HEK293 (cell line): ENCODE data around the gene VOPP1.

Source experiments
- CTCF ChIA-PET: fragments of 350-600 bp; formaldehyde crosslinking; extraction: SDS; loops from one replicate; lab custom pipeline; 2021; ENCODE audit warnings: antibody characterized with exemption; lab: Yijun Ruan, JAX
- POLR2A ChIA-PET: fragments of 300-600 bp; formaldehyde crosslinking; extraction: SDS; loops from one replicate; lab custom pipeline; 2020; ENCODE audit warnings: antibody characterized with exemption, inconsistent platforms; lab: Yijun Ruan, JAX
- H3K27ac ChIP-seq: fragments of 200-500 bp; sonication (Bioruptor generic); 2 replicates; pipeline ENCODE4 v1.5.1; 2014; ENCODE audit warnings: low read depth, low read length, control low read depth, inconsistent platforms; ENCODE audit errors: extremely low read depth
- H3K36me3 ChIP-seq, 2 experiments: fragments of 200-500 bp in 1 of 2; sonication (Bioruptor generic) in 1 of 2; 1 replicate in 1 of 2; 2 replicates in 1 of 2; pipeline ENCODE4 v1.5.1; 2014 to 2017; ENCODE audit warnings: inconsistent platforms in 2 of 2, low read length in 2 of 2; ENCODE audit not compliant: control insufficient read depth in 2 of 2, insufficient read depth in 1 of 2
- H3K4me1 ChIP-seq: fragments of 200-500 bp; sonication (Bioruptor generic); 2 replicates; pipeline ENCODE4 v1.5.1; 2014; ENCODE audit warnings: mild to moderate bottlenecking, low read length, inconsistent platforms; ENCODE audit not compliant: control insufficient read depth, insufficient read depth
- H3K4me3 ChIP-seq: 2 replicates; pipeline ENCODE4 v1.5.1; 2011; ENCODE audit warnings: low read depth, mild to moderate bottlenecking, control low read depth, low read length, moderate library complexity
- H3K9me3 ChIP-seq: fragments of 200-500 bp; sonication (Bioruptor generic); 2 replicates; pipeline ENCODE4 v1.5.1; 2014; ENCODE audit warnings: low read depth, low read length, inconsistent platforms; ENCODE audit not compliant: control insufficient read depth, insufficient read depth
- BCL6B ChIP-seq: fragments of 450-650 bp; formaldehyde crosslinking; IDR thresholded peaks from 2 replicates; pipeline ENCODE4 v1.5.1; 2017; ENCODE audit warnings: missing biosample characterization, missing genetic modification characterization
- GFI1B ChIP-seq: fragments of 450-650 bp; formaldehyde crosslinking; IDR thresholded peaks from 2 replicates; pipeline ENCODE4 v1.5.1; 2016; ENCODE audit warnings: missing biosample characterization, missing genetic modification characterization
- WT1 ChIP-seq: fragments of 450-650 bp; formaldehyde crosslinking; IDR thresholded peaks from 2 replicates; pipeline ENCODE4 v1.5.1; 2016; ENCODE audit warnings: missing biosample characterization, missing genetic modification characterization
- ZBTB11 ChIP-seq: fragments of 450-650 bp; formaldehyde crosslinking; conservative IDR thresholded peaks from 2 replicates; pipeline ENCODE4 v1.5.1; 2016; ENCODE audit warnings: low read depth, missing biosample characterization, missing genetic modification characterization
- ZNF114 ChIP-seq: fragments of 450-650 bp; formaldehyde crosslinking; IDR thresholded peaks from 2 replicates; pipeline ENCODE4 v1.5.0; 2017; ENCODE audit warnings: missing biosample characterization, missing genetic modification characterization
- ZNF132 ChIP-seq: fragments of 450-650 bp; formaldehyde crosslinking; IDR thresholded peaks from 2 replicates; pipeline ENCODE4 v1.5.1; 2017; ENCODE audit warnings: missing biosample characterization, missing genetic modification characterization, borderline replicate concordance
- ZNF140 ChIP-seq: fragments of 450-650 bp; formaldehyde crosslinking; IDR thresholded peaks from 2 replicates; pipeline ENCODE4 v1.5.1; 2016; ENCODE audit warnings: missing biosample characterization, missing genetic modification characterization
- ZNF146 ChIP-seq: fragments of 450-650 bp; formaldehyde crosslinking; IDR thresholded peaks from 2 replicates; pipeline ENCODE4 v1.5.1; 2016; ENCODE audit warnings: missing biosample characterization, missing genetic modification characterization
- ZNF292 ChIP-seq: fragments of 450-650 bp; formaldehyde crosslinking; IDR thresholded peaks from 2 replicates; pipeline ENCODE4 v1.5.1; 2016; ENCODE audit warnings: low read depth, missing biosample characterization, missing genetic modification characterization, borderline replicate concordance
- ZNF324 ChIP-seq: fragments of 450-650 bp; formaldehyde crosslinking; IDR thresholded peaks from 2 replicates; pipeline ENCODE4 v1.5.1; 2016; ENCODE audit warnings: missing biosample characterization, missing genetic modification characterization
- ZNF341 ChIP-seq: fragments of 450-650 bp; formaldehyde crosslinking; IDR thresholded peaks from 2 replicates; pipeline ENCODE4; 2016; ENCODE audit warnings: low read depth, missing biosample characterization, missing genetic modification characterization
- ZNF426 ChIP-seq: fragments of 450-650 bp; formaldehyde crosslinking; IDR thresholded peaks from 2 replicates; pipeline ENCODE4 v1.5.1; 2017; ENCODE audit warnings: missing biosample characterization, missing genetic modification characterization, mild to moderate bottlenecking, inconsistent platforms, moderate library complexity
- ZNF654 ChIP-seq: fragments of 450-650 bp; formaldehyde crosslinking; IDR thresholded peaks from 2 replicates; pipeline ENCODE4 v1.5.1; 2016; ENCODE audit warnings: low read depth, missing biosample characterization, missing genetic modification characterization
- ZNF660 ChIP-seq: fragments of 450-650 bp; IDR thresholded peaks from 2 replicates; pipeline ENCODE4 v1.5.1; 2018; ENCODE audit warnings: missing biosample characterization, mild to moderate bottlenecking, missing genetic modification characterization
- ZNF768 ChIP-seq: fragments of 450-650 bp; formaldehyde crosslinking; IDR thresholded peaks from 2 replicates; pipeline ENCODE4 v1.5.1; 2018; ENCODE audit warnings: missing biosample characterization, mild to moderate bottlenecking, missing genetic modification characterization
- ZXDB ChIP-seq: fragments of 450-650 bp; formaldehyde crosslinking; IDR thresholded peaks from 2 replicates; pipeline ENCODE4 v1.5.1; 2016; ENCODE audit warnings: missing biosample characterization, missing genetic modification characterization
- TF ChIP-seq, protein P1 (sequence below): fragments of 450-650 bp; IDR thresholded peaks from 2 replicates; pipeline ENCODE4 v1.5.1; 2018; ENCODE audit warnings: missing biosample characterization, mild to moderate bottlenecking, missing genetic modification characterization
- TF ChIP-seq, protein P2 (sequence below): fragments of 450-650 bp; formaldehyde crosslinking; IDR thresholded peaks from 2 replicates; pipeline ENCODE4 v1.5.1; 2017; ENCODE audit warnings: missing biosample characterization, missing genetic modification characterization

Gene VOPP1

GRCh38 chr7:55435466-55435865 is 136.8 kb downstream of the VOPP1 start:
- no peak overlapping the region for H3K4me3 ChIP-seq
- no peak overlapping the region for H3K27ac ChIP-seq
- POLR2A ChIA-PET = no interaction called here
- H3K36me3 ChIP-seq = no peaks in the 10 kb centered on the region
- no peak for TF ChIP-seq ZNF324 (tag by site-specific recombination)
- TF ChIP-seq ZNF768 (tag by site-specific recombination) = no peak
- TF ChIP-seq ZXDB (tag by site-specific recombination) = no peak
- TF ChIP-seq ZNF114 = no peak
- TF ChIP-seq, protein P1, sequence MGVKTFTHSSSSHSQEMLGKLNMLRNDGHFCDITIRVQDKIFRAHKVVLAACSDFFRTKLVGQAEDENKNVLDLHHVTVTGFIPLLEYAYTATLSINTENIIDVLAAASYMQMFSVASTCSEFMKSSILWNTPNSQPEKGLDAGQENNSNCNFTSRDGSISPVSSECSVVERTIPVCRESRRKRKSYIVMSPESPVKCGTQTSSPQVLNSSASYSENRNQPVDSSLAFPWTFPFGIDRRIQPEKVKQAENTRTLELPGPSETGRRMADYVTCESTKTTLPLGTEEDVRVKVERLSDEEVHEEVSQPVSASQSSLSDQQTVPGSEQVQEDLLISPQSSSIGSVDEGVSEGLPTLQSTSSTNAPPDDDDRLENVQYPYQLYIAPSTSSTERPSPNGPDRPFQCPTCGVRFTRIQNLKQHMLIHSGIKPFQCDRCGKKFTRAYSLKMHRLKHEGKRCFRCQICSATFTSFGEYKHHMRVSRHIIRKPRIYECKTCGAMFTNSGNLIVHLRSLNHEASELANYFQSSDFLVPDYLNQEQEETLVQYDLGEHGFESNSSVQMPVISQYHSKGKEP (tag by site-specific recombination) = no peak
- no peak for TF ChIP-seq ZNF292 (tag by site-specific recombination)
- no peak for TF ChIP-seq ZNF660 (tag by site-specific recombination)
- TF ChIP-seq ZNF140 (tag by site-specific recombination) = no peak
- no peak for TF ChIP-seq ZNF426 (tag by site-specific recombination)
- no peak for TF ChIP-seq ZNF132 (tag by site-specific recombination)
- TF ChIP-seq GFI1B (tag by site-specific recombination) = no peak
- TF ChIP-seq WT1 = no peak
- H3K9me3 ChIP-seq = no peaks in the 10 kb centered on the region
- no peaks in the 10 kb centered on the region for H3K4me1 ChIP-seq
- CTCF ChIA-PET = no interaction called here

GRCh38 chr7:55432939-55433784 is 139.1 kb downstream of the VOPP1 start:
- POLR2A ChIA-PET = no interaction called here

More at GRCh38 chr7:55432939-55433784, 139.1 kb downstream of the VOPP1 start:
- CTCF ChIA-PET = interaction anchor here (0.7 to 1.5 kb wide), 8 partner anchors 10 to 642 kb away, joined by 3 to 5 read pairs (median 3); no protein-coding TSS in a partner anchor
- TF ChIP-seq, protein P2, sequence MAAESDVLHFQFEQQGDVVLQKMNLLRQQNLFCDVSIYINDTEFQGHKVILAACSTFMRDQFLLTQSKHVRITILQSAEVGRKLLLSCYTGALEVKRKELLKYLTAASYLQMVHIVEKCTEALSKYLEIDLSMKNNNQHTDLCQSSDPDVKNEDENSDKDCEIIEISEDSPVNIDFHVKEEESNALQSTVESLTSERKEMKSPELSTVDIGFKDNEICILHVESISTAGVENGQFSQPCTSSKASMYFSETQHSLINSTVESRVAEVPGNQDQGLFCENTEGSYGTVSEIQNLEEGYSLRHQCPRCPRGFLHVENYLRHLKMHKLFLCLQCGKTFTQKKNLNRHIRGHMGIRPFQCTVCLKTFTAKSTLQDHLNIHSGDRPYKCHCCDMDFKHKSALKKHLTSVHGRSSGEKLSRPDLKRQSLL (tag by site-specific recombination) = no peak
- no peak for TF ChIP-seq ZNF146 (tag by site-specific recombination)
- peak; percentile 62 for TF ChIP-seq ZNF654 (tag by site-specific recombination)
- TF ChIP-seq ZNF341 (tag by site-specific recombination) = peak; percentile 30; the same call in 1 of the 2 replicates
- no peak for TF ChIP-seq BCL6B (tag by site-specific recombination)
- no peak for TF ChIP-seq ZBTB11 (tag by site-specific recombination)
- TF ChIP-seq, all 188 proteins: peak for 2
- Histone ChIP-seq H3K27ac (no peak overlapping the region), H3K36me3 (no peaks in the 10 kb centered on the region), H3K9me3 (no peaks in the 10 kb centered on the region), H3K4me3 (no peak overlapping the region), H3K4me1 (no peaks in the 10 kb centered on the region)
